Activated naive CD4-positive, alpha-beta T cell treated with anti-CD3 and anti-CD28 coated beads, Interleukin-2, amount 50 U/mL, for 72 hours (primary cell): ENCODE results near the gene RPS15. TPM values are rescaled to one million over a fixed set of nuclear protein-coding genes. Genes with fewer than 3 reads are reported as not detected.

Experiments
- ATAC-seq, 2 donors: fragments of 150-1000 bp; cut with Tn5 transposase; 2 replicates each; pipeline ENCODE4 v1.10.0; 2021; ENCODE audit warnings: mild to moderate bottlenecking in 2 of 2, moderate library complexity in 2 of 2
- DNase-seq, 2 donors: peaks; one replicate each; pipeline ENCODE4 v3.0.0; 2021 to 2022; ENCODE audit warnings: low spot score in 2 of 2
- H3K27ac Mint-ChIP-seq, 2 donors: one replicate each; pipeline ENCODE4 v1.8.0; 2022; ENCODE audit warnings: mild to moderate bottlenecking in 2 of 2, mixed read lengths in 2 of 2
- H3K36me3 Mint-ChIP-seq, 2 donors: one replicate each; pipeline ENCODE4 v1.8.0; 2022; ENCODE audit warnings: mixed read lengths in 2 of 2
- H3K9me3 Mint-ChIP-seq, 2 donors: one replicate each; pipeline ENCODE4 v1.8.0; 2022; ENCODE audit warnings: mixed read lengths in 2 of 2
- total RNA-seq, 2 donors: library from RNA; stranded (reverse); gene quantifications; one replicate each; pipeline ENCODE4 v1.2.3, GENCODE V29; 2022

RPS15 gene
- total RNA-seq, 2 donors from 2014 or later: 1,495 to 1,747 TPM

DNA sequence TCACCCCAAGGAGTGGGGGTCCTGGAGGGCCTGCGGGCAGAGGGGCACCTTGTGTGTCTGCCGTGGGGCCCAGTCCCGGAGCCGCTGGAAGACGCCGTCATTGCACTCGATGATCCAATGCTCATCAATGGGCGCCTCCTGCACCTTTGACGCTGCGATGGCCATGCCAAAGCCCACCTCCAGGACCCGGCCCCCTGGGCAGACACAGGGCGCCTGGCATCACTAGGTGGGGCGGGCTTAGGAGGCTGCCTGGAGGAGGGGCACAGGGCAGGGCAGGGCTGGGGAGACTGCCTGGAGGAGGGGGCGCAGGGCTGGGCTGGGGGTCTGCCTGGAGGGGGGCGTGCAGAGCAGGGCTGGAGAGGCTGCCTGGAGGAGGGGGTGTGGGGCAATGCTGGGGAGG lies 38.5 kb upstream of the RPS15 start:
- no peak for DNase-seq
- H3K27ac Mint-ChIP-seq: no peak overlapping the region
- ATAC-seq: no peak
- no peaks in the 10 kb centered on the region for H3K36me3 Mint-ChIP-seq
- no peaks in the 10 kb centered on the region for H3K9me3 Mint-ChIP-seq

DNA sequence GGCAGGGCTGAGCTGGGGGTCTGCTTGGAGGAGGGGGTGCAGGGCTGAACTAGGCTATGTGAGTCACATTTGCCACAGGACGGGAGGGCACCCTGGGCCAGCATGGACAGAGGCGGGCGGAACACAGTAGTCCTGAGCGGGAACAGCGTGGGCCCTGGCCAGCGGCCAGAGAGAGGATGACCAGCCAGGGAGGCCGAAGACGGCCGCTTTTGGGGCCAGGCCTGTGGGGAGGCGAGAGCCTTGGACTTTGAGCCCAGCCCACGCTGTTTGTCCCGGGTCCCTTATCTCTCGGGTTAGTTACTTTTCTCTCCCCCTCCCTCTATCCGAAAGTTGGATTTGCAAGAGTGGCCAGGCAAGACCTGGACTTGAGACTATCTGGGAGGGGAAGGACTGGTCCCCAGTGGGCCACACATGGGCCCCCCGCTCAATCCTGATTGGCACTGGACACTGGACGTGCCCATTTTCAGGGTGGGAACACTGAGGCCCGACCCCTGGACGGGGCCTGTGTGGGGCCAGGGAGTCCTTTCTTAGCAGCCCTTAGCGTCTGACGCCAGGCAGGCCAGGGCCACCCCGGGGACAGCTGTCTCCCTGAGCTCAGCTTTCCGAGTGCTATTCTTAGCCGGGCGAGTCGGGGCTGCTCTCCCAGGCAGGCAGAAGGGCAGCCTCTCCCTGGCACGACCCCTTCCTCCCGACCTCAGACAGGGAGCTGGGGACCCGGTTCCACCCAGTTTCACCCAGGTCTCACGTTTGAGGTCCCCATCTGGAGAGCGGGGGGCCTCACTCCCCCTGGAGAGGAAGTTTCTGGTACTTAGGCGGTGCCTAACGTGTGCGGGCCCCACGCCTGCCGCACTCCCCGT lies 37.7 kb upstream of the RPS15 start:
- DNase-seq (no peak), ATAC-seq (peak; percentile 16 to 30)
- Mint-ChIP-seq H3K27ac (no peak overlapping the region), H3K9me3 (no peaks in the 10 kb centered on the region), H3K36me3 (no peaks in the 10 kb centered on the region)

GRCh38 chr19:1401138-1401888 lies 36.9 kb upstream of the RPS15 start, which contains the start of gene GAMT:
Gene GAMT (minus strand): TSS chr19:1401542. CDS start chr19:1401476, 66 bp downstream.
- Mint-ChIP-seq H3K36me3 (no peaks in the 10 kb centered on the region), H3K27ac (no peak within 1 kb of the TSS), H3K9me3 (no peaks in the 10 kb centered on the region)
- peak; percentile 54 to 85 for ATAC-seq
- peak in 1 of 2 donors; percentile 74 for DNase-seq

DNA sequence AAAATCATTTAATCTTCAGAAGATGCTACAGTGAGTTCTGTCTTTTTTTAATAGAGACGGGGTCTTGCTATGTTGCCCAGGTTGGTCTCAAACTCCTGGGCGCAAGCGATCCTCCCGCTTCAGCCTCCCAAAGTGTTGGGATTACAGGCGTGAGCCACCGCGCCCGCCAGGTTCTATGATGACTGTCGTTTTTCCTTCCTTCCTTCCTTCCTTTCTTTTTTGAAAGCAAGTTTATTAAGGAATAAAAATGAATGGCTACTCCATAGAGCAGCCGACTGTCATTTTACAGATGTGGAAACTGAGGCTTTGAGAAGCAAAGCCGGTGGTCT lies 36.3 kb upstream of the RPS15 start:
- ATAC-seq (no peak), DNase-seq (no peak)
- no peaks in the 10 kb centered on the region for H3K36me3 Mint-ChIP-seq
- no peak overlapping the region for H3K27ac Mint-ChIP-seq
- no peaks in the 10 kb centered on the region for H3K9me3 Mint-ChIP-seq

- no peak overlapping the region for H3K27ac Mint-ChIP-seq
These were observed 35.7 kb upstream of the RPS15 start for GRCh38 chr19:1402411-1403070.

GRCh38 chr19:1406774-1407527 lies 31.2 kb upstream of the RPS15 start:
- H3K36me3 Mint-ChIP-seq: peaks cover 20 to 24% of the 10 kb centered on the region in 2 donors
- DNase-seq: peak; percentile 100
- no peaks in the 10 kb centered on the region for H3K9me3 Mint-ChIP-seq
- ATAC-seq: peak; percentile 86 to 90
- peak overlapping the region; percentile 60 to 87 for H3K27ac Mint-ChIP-seq

More at GRCh38 chr19:1402411-1403070, 35.7 kb upstream of the RPS15 start:
- ATAC-seq (no peak), DNase-seq (no peak)
- H3K9me3 Mint-ChIP-seq: no peaks in the 10 kb centered on the region
- no peaks in the 10 kb centered on the region for H3K36me3 Mint-ChIP-seq

DNA sequence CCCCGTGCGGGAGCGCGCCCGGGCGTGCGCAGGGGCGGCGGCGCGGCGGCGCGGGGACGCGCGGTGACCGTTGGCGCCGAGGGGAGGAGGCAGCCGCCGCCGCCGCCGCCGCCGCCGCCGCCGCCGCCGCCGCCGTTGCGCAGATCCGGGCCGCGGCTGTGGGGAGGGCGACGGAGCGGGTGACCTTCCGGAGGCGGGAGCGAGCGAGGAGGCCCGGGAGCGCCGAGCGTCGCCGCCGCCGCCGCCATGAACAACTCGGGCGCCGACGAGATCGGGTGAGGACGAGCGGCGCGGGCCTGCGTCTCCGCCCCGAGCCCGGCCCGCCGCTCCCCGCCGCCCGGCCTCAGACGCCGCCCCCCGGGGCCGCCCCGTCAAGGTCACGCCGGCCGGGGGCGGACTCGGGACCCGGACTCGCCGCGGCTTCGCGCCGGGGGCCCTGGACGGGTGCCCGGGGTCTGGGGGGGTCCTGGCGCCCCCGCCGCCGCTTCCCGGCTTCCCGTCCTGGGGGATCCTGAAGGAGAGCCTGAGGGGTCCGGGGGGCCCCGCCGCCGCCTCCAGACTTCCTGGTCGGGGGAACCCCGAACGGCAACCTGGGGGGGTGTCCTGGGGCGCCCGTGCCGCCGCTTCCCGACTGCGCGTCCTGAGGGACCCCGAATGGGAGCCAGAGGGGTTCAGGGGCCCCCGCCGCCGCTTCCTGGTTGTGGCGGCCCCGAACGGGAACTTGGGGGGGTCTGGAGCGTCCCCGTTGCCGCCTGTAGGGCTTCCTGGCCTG lies 30.5 kb upstream of the RPS15 start, which contains the start of gene DAZAP1:
Gene DAZAP1, plus strand, starts transcription at position 59 of the 772 bp plus-strand sequence. Its CDS starts 188 bp downstream, at position 247.
- peak; percentile 19 to 36 for ATAC-seq

GRCh38 chr19:1408300-1409203 lies 29.6 kb upstream of the RPS15 start:
- DNase-seq: peak; percentile 57 to 67
- peak in 1 of 2 donors; percentile 9 for ATAC-seq
- H3K36me3 Mint-ChIP-seq: peaks cover 20 to 24% of the 10 kb centered on the region in 2 donors
- no peaks in the 10 kb centered on the region for H3K9me3 Mint-ChIP-seq
- H3K27ac Mint-ChIP-seq: peak overlapping the region; percentile 88 to 98

More for the DNA sequence above, 30.5 kb upstream of the RPS15 start, which contains the start of gene DAZAP1:
- H3K36me3 Mint-ChIP-seq: peaks cover 20 to 24% of the 10 kb centered on the region in 2 donors
- peak within 1 kb of the TSS; percentile 87 to 88 for H3K27ac Mint-ChIP-seq
- no peaks in the 10 kb centered on the region for H3K9me3 Mint-ChIP-seq
- DNase-seq: peak; percentile 42 to 69

DNA sequence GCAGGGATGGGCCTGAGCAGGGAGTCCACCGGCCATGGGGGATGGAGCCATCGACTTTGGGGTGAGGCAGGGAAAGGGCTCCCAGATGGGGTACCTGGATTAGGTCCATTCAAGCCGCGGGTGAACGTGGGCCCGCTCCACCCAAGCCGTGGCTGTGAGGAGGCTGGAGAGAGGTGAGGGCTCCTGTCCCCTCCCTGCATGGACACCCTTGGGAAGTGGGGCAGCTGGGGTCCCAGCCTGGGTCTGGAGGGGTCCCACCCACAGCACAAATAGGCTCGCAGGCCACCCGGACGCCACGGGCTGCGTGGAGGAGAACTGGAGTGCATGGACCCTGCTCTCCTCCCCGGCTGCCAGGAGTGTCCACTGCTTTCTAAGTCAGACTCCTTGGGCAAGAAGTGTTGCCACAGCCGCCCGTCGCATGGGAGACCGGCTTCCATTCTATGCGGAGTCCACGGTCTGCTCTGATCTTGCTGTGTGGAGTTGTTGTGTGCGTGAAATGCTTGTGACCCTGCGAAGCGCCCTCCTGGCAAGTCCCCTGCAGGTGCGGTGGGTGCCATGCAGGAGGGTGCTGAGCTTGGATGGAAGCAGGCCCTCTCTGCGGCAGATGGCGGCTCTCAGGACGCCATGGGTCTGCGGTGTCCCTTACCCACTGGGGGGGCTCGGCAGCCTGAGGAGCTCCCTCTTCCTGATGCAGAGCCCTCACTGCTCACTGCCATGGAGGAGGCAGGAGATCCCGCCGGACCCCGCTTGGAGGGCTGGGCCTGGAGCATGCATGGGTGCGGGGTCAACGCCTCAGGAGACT lies 28.8 kb upstream of the RPS15 start:
- DNase-seq: no peak
- H3K9me3 Mint-ChIP-seq: no peaks in the 10 kb centered on the region
- peaks cover 20 to 24% of the 10 kb centered on the region in 2 donors for H3K36me3 Mint-ChIP-seq
- H3K27ac Mint-ChIP-seq: peak overlapping the region; percentile 88 to 98
- ATAC-seq: no peak

DNA sequence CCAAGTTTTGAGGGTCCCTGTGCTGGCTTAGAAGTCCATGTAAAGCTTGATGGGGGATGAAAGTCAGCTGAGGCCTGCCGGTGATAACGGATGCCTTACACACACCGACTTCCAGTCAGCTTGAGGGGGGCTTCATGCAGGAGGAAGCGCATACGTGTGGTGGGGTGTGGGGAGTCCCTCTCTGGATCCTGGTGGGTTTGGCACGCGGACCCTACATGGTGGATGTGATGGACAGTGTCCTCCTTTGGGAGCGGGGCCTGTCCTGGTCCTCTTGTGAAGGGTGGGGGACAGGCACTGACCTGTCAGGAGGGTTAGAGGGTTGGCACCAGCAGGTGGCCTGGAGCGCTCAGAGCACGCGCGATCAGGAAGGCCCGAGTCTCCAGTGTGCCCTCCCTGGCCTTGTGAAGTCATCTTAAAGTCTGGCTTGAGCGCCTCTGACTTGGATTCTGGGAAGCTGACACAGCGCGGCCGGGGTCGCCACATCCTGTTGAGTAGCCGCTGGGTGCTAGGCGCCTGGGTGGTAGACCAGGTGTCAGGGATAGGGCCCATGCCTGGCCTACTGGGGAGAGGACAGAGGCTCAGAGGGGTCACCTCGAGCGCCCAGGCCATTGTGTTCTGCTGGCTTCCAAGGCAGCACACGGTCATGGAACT lies 27.9 kb upstream of the RPS15 start:
- H3K27ac Mint-ChIP-seq: peak overlapping the region; percentile 88 to 91
- H3K9me3 Mint-ChIP-seq: no peaks in the 10 kb centered on the region
- DNase-seq (no peak), ATAC-seq (no peak)
- peaks cover 20 to 24% of the 10 kb centered on the region in 2 donors for H3K36me3 Mint-ChIP-seq

GRCh38 chr19:1410789-1411188 lies 27.4 kb upstream of the RPS15 start:
- H3K27ac Mint-ChIP-seq: peak overlapping the region; percentile 88 to 91
- DNase-seq (no peak), ATAC-seq (no peak)
- no peaks in the 10 kb centered on the region for H3K9me3 Mint-ChIP-seq
- peaks cover 20 to 24% of the 10 kb centered on the region in 2 donors for H3K36me3 Mint-ChIP-seq

DNA sequence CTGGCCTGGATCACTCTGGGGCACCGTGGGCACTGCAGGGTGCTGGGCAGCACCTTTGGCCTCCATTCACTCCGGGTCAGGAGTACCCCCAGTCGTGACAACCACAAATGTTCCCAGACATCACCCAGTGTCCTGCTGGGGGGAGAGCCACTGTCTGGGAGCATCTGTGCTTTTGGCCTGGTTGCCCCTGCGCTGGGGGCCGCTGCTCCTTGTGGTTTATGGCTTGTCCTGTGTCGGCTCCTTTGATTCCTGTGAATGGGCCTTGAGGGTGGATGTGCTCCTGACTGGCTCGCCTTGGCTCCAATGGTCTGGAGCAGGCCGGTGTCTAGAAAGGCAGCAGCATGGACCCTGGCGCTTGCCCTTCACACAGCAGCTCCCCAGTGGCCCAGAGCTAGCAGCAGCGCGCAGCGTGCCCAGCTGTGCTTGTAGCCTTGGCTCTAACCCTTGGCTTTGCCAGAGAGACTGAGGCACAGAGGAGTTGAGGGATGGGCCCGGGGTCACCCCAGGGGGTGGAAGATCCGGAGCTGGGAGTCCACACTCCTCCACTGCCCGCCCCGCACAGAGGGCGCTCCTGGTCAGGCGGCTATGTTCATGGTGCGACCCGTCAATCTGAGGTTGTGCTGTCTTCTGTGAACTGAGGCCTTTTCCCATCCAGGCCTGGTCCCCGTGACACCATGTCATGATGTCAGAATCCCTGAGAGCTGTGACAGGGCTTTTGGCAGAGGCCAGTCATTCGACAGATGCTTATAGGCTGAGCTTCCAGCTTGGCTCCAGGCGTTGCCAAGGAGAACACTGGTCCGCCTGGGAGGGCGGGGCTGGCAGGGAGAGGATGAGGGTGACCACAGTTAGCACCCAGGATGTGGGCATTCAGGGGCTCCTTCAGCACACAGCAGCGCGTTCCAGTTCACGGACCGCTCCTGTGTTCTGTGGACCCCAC lies 26.7 kb upstream of the RPS15 start:
- no peak for ATAC-seq
- Mint-ChIP-seq H3K27ac (peak overlapping the region; percentile 88 to 91), H3K9me3 (no peaks in the 10 kb centered on the region), H3K36me3 (peaks cover 20 to 24% of the 10 kb centered on the region in 2 donors)
- no peak for DNase-seq
